HFF-Myc (cell line): ENCODE data around the gene CDH23.

Experiments used
- DNase-seq: peaks from one replicate; pipeline ENCODE4 v3.0.0-alpha.2; 2011; ENCODE audit warnings: low read depth; ENCODE audit errors: extremely low read depth
- H3K4me3 ChIP-seq: replicated peaks from 2 replicates; pipeline ENCODE4 v1.5.1; 2011; ENCODE audit warnings: low read depth, mild to moderate bottlenecking, control low read depth, low read length
- TF ChIP-seq, protein P1 (sequence below): IDR thresholded peaks from 2 replicates; pipeline ENCODE4 v1.5.1; 2012; ENCODE audit warnings: mild to moderate bottlenecking, low read depth, low read length, control low read depth; ENCODE audit errors: missing control alignments

The CDH23 gene

DNA sequence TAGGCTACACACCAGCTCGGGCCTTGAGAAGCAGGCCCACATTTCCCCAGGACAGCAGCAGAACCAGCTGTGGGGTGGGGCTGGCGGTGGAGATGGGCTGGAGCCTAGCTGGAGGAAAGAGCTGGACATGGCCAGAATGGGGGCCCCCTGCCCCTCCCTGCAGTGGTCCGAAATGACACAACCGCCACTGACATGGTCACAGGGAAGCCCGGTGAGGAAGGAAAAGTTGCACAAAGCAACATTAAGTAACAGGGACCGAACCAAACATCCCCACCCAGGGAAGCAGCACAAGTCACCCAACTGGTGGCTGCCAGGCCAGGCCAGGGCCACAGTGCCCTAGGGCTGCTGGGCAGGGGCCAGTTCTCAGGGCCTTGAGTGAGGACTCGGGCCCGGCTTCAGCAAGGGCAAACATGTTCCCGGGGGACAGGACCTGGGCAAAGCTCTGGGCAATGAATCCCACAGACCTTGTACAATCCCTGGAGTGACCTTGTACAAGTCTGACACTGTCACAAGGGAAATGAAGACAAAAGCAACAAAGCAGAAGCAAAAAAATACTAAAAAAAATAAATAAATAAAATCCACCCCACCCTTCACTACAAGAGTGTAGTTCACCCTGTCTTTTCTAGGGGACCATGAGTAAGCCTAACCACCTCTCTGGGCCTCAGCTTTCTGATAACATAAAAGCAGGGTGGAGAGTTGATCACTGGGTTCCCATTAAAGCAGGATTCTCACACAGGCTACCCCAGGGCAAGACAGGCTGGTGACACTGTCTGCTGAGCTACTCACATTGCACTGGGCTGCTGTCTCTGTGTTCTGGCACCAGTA is 421.3 kb downstream of the CDH23 start:
- TF ChIP-seq, protein P1, sequence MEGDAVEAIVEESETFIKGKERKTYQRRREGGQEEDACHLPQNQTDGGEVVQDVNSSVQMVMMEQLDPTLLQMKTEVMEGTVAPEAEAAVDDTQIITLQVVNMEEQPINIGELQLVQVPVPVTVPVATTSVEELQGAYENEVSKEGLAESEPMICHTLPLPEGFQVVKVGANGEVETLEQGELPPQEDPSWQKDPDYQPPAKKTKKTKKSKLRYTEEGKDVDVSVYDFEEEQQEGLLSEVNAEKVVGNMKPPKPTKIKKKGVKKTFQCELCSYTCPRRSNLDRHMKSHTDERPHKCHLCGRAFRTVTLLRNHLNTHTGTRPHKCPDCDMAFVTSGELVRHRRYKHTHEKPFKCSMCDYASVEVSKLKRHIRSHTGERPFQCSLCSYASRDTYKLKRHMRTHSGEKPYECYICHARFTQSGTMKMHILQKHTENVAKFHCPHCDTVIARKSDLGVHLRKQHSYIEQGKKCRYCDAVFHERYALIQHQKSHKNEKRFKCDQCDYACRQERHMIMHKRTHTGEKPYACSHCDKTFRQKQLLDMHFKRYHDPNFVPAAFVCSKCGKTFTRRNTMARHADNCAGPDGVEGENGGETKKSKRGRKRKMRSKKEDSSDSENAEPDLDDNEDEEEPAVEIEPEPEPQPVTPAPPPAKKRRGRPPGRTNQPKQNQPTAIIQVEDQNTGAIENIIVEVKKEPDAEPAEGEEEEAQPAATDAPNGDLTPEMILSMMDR = no peak
- no peak for DNase-seq

DNA sequence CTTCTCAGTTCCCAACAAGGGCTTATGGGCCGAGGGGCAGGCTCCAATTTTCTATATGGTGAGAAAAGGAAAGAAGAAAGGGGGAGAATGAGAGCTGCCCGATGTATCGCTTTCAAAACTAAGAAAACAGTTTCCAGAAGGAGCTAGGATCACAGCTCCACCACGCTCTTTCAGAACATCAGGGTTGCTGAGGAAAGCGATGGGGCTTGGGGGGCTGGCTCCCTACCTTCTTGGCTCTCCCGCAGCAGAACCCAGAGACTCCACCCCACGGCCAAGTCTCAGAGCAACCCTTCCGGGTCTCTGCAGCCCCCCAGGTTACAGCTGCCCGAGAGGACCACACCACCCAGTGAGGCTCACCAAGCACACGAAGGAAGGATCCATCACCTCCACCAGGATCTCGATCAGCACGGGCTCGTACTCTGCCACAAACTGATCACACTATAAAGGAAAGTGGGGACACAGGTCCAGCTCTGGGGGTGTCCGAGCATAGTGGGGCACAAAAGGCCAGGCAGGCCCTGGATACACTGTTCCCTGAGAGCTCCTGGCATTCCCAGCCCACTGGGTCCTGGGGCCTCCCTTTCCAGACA is 422.0 kb downstream of the CDH23 start:
- no peak overlapping the region for H3K4me3 ChIP-seq
- TF ChIP-seq, protein P1 = no peak
- DNase-seq = no peak

More for the DNA sequence above, 421.3 kb downstream of the CDH23 start:
- no peak overlapping the region for H3K4me3 ChIP-seq

DNA sequence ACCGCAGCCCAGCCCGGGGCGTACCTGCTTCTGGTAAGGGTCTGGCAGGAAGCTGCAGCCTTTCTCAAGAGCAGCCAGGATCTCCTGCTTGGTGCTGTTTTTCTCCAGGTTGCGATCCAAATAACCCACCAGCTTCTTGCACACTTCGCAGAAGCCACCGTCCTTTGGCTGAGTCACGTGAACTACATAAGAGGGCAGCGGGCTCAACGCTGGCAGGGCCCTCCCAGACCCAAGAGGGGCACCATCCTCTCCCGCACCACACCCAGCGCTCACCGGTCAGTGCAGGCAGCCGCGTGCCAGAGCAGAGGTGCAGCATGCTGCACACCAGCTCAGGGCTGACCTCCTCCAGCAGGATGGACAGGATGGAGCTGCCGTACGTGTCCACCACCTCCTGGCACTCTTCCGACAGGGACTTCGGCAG is 422.7 kb downstream of the CDH23 start:
- TF ChIP-seq, protein P1 = no peak
- no peak overlapping the region for H3K4me3 ChIP-seq
- no peak for DNase-seq

DNA sequence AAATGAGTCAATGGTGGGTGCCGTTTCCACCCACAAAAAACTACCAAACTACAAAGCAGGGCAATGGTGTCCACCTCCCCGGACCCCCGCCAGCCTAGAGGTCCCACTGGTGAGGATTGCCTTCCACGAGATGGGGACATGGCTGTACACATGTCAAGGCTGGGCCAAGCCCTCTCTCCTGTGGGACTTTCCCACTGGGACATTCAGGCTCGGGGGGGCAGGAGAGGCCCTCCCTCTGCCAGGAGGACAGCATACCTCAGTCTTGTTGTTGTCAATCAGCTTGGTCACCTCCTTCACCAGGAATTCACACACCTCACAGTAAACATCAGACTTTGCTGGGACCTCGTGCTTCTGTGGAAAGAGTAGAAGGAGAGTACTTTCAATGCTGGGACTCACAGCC is 423.3 kb downstream of the CDH23 start:
- no peak overlapping the region for H3K4me3 ChIP-seq
- TF ChIP-seq, protein P1 = no peak
- DNase-seq = no peak

DNA sequence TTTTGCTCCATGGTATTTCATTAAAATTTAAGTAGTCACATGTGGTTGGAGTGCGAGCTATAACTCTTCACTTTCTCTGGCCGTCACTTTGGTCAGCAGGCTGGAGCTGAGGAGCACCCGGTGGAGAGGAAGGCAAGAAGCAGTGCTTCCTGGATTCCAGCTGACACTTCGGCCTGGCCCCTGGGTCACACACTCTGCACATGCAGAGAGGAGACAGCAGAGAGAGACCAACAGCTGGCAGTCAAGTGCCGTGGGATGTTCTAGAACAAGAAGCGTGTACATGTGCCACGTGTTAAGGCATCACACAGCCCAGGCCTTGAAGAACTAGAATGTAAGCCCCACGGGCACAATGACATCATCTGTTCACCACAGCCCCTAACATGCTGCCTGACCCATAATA is 424.2 kb downstream of the CDH23 start:
- DNase-seq = no peak
- TF ChIP-seq, protein P1 = no peak
- H3K4me3 ChIP-seq = no peak overlapping the region

DNA sequence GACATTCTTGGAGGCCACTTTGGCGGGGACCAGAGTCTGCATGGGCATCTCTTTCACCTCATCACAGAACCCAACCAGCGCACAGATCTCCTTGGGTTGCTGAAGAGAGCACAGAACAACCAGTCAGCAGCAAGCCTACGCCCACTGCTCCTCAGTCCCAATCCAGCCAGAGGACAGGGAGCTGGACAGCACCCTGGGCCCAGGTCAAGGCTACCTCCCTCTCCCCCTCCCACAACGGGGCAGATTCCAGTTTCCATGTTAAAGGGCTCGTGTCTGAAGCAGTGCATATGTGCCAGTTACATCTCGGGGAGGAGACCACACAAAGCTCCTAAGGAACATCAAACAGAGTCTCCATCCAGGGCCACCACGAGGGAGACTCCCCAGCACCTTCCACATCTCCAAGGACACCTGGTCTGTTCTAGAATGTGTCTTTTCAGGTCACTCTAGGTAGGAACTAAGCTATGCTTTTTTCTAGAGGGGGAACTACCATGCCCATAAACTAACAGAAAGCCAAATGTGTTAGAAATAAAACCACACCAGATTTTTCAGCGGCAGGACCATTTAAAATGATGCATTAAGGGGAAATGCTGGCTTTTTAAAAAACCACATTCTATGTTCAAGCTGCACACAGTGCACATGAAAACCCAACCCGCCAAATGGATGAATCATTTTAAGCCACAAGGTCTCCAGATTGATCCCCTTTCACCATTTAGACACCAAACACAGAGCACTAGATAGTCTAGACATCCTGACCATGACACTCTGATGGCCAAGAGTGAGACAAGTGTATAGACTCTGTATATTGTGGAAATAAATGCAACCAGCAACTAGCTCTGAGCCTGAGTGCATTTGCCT is 425.4 kb downstream of the CDH23 start:
- no peak for DNase-seq
- H3K4me3 ChIP-seq = no peak overlapping the region
- TF ChIP-seq, protein P1 = no peak
